Panc1 (cell line): ENCODE data around the gene SYNPR. TPM values are rescaled to one million over a fixed set of nuclear protein-coding genes. Genes with fewer than 3 reads are reported as not detected.

ENCODE experiments used
- ATAC-seq: fragments of 200-7000 bp; cut with Tn5 transposase; 2 replicates; pipeline ENCODE4 v1.9.1; 2020; ENCODE audit warnings: mild to moderate bottlenecking, moderate library complexity
- BruUV-seq: library from RNA; stranded (reverse); fragments of 400-500 nt; replicated peaks from 2 replicates; lab custom pipeline; 2021; lab: Mats Ljungman, UMichigan
- CTCF ChIA-PET: fragments of 300-600 bp; sonication (Branson Sonifier 250); formaldehyde crosslinking; loops from one replicate; lab custom pipeline; 2022; ENCODE audit warnings: antibody characterized with exemption; lab: Charles Lee
- POLR2A ChIA-PET: fragments of 300-600 bp; sonication (Branson Sonifier 250); formaldehyde crosslinking; loops from one replicate; lab custom pipeline; 2022; ENCODE audit warnings: antibody characterized with exemption; lab: Charles Lee
- DNase-seq: peaks from one replicate; pipeline ENCODE4 v3.0.0-alpha.2; 2010; ENCODE audit warnings: low read depth, low spot score
- H3K27ac ChIP-seq: 2 replicates; pipeline ENCODE4 v1.5.1; 2011; ENCODE audit warnings: mild to moderate bottlenecking, low read length, inconsistent platforms
- H3K27me3 ChIP-seq: fragments of 200-500 bp; sonication (Bioruptor generic); 2 replicates; pipeline ENCODE4 v1.6.0; 2014; ENCODE audit warnings: low read length, inconsistent platforms; ENCODE audit not compliant: control insufficient read depth, insufficient read depth
- H3K36me3 ChIP-seq: fragments of 200-500 bp; sonication (Bioruptor generic); 2 replicates; pipeline ENCODE4 v1.5.1; 2014; ENCODE audit warnings: inconsistent platforms, mild to moderate bottlenecking, low read length, moderate library complexity; ENCODE audit not compliant: control insufficient read depth, insufficient read depth
- H3K4me1 ChIP-seq: 2 replicates; pipeline ENCODE4 v1.5.1; 2011; ENCODE audit warnings: inconsistent platforms, mild to moderate bottlenecking, low read length, moderate library complexity; ENCODE audit not compliant: control insufficient read depth, insufficient read depth
- H3K4me3 ChIP-seq, 2 experiments: 2 replicates each; pipeline ENCODE4 v1.5.1; 2011 to 2012; ENCODE audit warnings: low read depth in 2 of 2, low read length in 2 of 2, mild to moderate bottlenecking in 2 of 2, inconsistent platforms in 1 of 2, moderate library complexity in 1 of 2
- H3K9me3 ChIP-seq: fragments of 200-500 bp; sonication (Bioruptor generic); 2 replicates; pipeline ENCODE4 v1.5.1; 2014; ENCODE audit warnings: low read depth, mild to moderate bottlenecking, inconsistent platforms, low read length, moderate library complexity; ENCODE audit not compliant: control insufficient read depth, insufficient read depth
- POLR2AphosphoS5 ChIP-seq: IDR thresholded peaks from 2 replicates; pipeline ENCODE4 v1.6.1; 2012; ENCODE audit warnings: mild to moderate bottlenecking, low read depth, low read length, moderate library complexity
- SIN3A ChIP-seq: IDR thresholded peaks from 2 replicates; pipeline ENCODE4 v1.6.1; 2012; ENCODE audit warnings: low read depth, mild to moderate bottlenecking, low read length, moderate library complexity, borderline replicate concordance; ENCODE audit not compliant: insufficient read depth
- TCF7L2 ChIP-seq: IDR thresholded peaks from 2 replicates; pipeline ENCODE4 v1.6.1; 2011; ENCODE audit warnings: mild to moderate bottlenecking, low read depth, low read length, inconsistent platforms
- in situ Hi-C: cut with HindIII; loops from 2 replicates; pipeline ENCODE4 v1.10.0; 2016; ENCODE audit warnings: low sequenced_read_pairs, low pct_unique_long_range_greater_than_20kb
- intact Hi-C: fragments of 100-400 bp; cut with micrococcal nuclease; formaldehyde crosslinking; loops from one replicate; pipeline ENCODE4 v1.10.0; 2022; ENCODE audit not compliant: unreplicated experiment
- total RNA-seq: library from RNA; stranded (reverse); gene quantifications from one replicate; pipeline ENCODE4 v1.2.1, GENCODE V29; 2021; ENCODE audit not compliant: unreplicated experiment
- TF ChIP-seq, protein P1 (sequence below): fragments of 450-650 bp; IDR thresholded peaks from 2 replicates; pipeline ENCODE4 v1.5.1; 2017; ENCODE audit warnings: mild to moderate bottlenecking
- TF ChIP-seq, protein P2 (sequence below), 2 experiments: IDR thresholded peaks; 2 replicates each; pipeline ENCODE4 v1.6.1; 2011 to 2012; ENCODE audit warnings: low read depth in 2 of 2, control low read depth in 1 of 2, low read length in 1 of 2, mild to moderate bottlenecking in 1 of 2, moderate library complexity in 1 of 2; ENCODE audit not compliant: insufficient read depth in 1 of 2

The SYNPR gene
- total RNA-seq, 1 experiment from 2014 or later = not detected

DNA sequence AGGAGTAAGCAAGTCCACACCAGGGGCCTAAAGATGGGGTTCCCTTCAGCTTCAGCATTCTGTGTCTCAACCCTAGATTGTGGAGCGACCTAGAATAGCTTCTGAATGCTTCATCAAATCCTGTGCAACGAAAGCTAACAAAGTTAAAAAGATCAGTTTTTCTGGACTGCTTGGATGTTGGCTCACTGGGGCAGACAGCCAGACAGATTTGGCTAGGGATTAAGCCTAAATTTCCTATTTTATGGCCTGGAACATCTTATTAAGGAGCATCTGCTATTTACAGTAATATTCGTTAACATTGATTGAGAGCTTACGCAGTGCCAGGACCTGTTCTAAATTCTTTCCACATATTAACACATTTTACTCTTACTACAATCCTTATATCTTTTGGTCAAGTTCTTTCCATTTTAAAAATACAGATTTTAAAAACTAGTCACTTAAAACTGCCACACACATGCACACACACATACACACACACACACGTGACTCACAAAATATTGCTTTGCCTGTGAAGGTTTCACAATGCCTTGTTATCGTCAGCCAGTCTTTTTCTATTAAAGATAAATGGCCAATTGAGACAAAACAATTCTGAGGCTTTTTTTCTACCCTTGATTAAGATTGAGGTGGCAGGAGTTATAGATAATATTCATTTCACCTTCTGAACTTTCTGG lies 201.0 kb downstream of the SYNPR start:
- no peak for DNase-seq
- BruUV-seq = no TSS peak
- intact Hi-C loops = no loop called here

DNA sequence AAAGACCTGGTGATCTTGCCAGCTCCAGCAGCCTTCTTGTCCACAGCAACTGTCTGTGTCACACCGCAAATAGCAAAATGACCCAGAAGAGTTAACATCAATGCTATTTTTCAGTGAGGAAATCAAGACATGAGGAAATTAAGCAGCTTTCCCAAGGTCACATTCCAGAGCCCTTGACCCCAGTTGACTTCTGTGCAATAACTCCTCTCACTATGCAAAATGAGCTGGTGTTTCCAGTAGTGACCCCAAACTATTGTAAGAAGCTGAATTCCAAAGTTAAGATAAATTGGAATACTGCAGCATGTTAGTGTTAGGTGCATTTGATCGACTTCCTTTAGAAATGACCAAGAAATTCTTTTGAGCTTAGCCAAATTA lies 201.5 kb downstream of the SYNPR start:
- H3K27me3 ChIP-seq = no peaks in the 10 kb centered on the region
- ChIA-PET POLR2A (no interaction called here), CTCF (no interaction called here)
- TF ChIP-seq, protein P1, sequence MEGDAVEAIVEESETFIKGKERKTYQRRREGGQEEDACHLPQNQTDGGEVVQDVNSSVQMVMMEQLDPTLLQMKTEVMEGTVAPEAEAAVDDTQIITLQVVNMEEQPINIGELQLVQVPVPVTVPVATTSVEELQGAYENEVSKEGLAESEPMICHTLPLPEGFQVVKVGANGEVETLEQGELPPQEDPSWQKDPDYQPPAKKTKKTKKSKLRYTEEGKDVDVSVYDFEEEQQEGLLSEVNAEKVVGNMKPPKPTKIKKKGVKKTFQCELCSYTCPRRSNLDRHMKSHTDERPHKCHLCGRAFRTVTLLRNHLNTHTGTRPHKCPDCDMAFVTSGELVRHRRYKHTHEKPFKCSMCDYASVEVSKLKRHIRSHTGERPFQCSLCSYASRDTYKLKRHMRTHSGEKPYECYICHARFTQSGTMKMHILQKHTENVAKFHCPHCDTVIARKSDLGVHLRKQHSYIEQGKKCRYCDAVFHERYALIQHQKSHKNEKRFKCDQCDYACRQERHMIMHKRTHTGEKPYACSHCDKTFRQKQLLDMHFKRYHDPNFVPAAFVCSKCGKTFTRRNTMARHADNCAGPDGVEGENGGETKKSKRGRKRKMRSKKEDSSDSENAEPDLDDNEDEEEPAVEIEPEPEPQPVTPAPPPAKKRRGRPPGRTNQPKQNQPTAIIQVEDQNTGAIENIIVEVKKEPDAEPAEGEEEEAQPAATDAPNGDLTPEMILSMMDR = no peak
- no peak for TF ChIP-seq TCF7L2
- no peak for TF ChIP-seq POLR2AphosphoS5
- TF ChIP-seq, protein P2, sequence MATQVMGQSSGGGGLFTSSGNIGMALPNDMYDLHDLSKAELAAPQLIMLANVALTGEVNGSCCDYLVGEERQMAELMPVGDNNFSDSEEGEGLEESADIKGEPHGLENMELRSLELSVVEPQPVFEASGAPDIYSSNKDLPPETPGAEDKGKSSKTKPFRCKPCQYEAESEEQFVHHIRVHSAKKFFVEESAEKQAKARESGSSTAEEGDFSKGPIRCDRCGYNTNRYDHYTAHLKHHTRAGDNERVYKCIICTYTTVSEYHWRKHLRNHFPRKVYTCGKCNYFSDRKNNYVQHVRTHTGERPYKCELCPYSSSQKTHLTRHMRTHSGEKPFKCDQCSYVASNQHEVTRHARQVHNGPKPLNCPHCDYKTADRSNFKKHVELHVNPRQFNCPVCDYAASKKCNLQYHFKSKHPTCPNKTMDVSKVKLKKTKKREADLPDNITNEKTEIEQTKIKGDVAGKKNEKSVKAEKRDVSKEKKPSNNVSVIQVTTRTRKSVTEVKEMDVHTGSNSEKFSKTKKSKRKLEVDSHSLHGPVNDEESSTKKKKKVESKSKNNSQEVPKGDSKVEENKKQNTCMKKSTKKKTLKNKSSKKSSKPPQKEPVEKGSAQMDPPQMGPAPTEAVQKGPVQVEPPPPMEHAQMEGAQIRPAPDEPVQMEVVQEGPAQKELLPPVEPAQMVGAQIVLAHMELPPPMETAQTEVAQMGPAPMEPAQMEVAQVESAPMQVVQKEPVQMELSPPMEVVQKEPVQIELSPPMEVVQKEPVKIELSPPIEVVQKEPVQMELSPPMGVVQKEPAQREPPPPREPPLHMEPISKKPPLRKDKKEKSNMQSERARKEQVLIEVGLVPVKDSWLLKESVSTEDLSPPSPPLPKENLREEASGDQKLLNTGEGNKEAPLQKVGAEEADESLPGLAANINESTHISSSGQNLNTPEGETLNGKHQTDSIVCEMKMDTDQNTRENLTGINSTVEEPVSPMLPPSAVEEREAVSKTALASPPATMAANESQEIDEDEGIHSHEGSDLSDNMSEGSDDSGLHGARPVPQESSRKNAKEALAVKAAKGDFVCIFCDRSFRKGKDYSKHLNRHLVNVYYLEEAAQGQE (IDR thresholded peaks at IDR 0.05; ENCODE audit: insufficient read depth in 1 of 2, low read depth in 2 of 2, low read length in 1 of 2) = no peak
- TF ChIP-seq SIN3A = no peak
- no peak overlapping the region for H3K4me3 ChIP-seq
- H3K27ac ChIP-seq = no peak overlapping the region
- DNase-seq (no peak), ATAC-seq (no peak)
- no peaks in the 10 kb centered on the region for H3K9me3 ChIP-seq
- intact Hi-C loops = no loop called here
- H3K36me3 ChIP-seq = no peaks in the 10 kb centered on the region
- H3K4me1 ChIP-seq = no peaks in the 10 kb centered on the region
- in situ Hi-C loops = no loop called here
- no TSS peak for BruUV-seq

More for the DNA sequence above, 201.0 kb downstream of the SYNPR start:
- TF ChIP-seq, protein P2 (IDR thresholded peaks at IDR 0.05; ENCODE audit: insufficient read depth in 1 of 2, low read depth in 2 of 2, low read length in 1 of 2) = no peak
- TF ChIP-seq TCF7L2 (no peak), SIN3A (no peak), POLR2AphosphoS5 (no peak)
- TF ChIP-seq, protein P1 = no peak
- ChIA-PET POLR2A (no interaction called here), CTCF (no interaction called here)
- Histone ChIP-seq H3K9me3 (no peaks in the 10 kb centered on the region), H3K4me3 (no peak overlapping the region), H3K27ac (no peak overlapping the region), H3K36me3 (no peaks in the 10 kb centered on the region), H3K27me3 (no peaks in the 10 kb centered on the region), H3K4me1 (no peaks in the 10 kb centered on the region)
- no peak for ATAC-seq
- in situ Hi-C loops = no loop called here
